DOHH2 (cell line): ENCODE data around the gene CCDC78.

Experiments used
- H3F3A ChIP-seq: fragments of 200-600 bp; sonication (generic), shearing (Covaris generic); 2 replicates; pipeline ENCODE4 v1.6.0; 2016; ENCODE audit warnings: antibody characterized with exemption, mild to moderate bottlenecking; ENCODE audit not compliant: control insufficient read depth, insufficient read depth
- H3K27ac ChIP-seq: fragments of 200-600 bp; sonication (generic); 2 replicates; pipeline ENCODE4 v1.5.1; 2014; ENCODE audit warnings: low read depth, mild to moderate bottlenecking, low read length, moderate library complexity
- H3K27me3 ChIP-seq: fragments of 200-600 bp; sonication (generic); 2 replicates; pipeline ENCODE4 v1.6.1; 2014; ENCODE audit warnings: mild to moderate bottlenecking, low read length, mixed read lengths; ENCODE audit not compliant: control insufficient read depth
- H3K36me3 ChIP-seq: fragments of 200-600 bp; sonication (generic); 2 replicates; pipeline ENCODE4 v1.6.1; 2014; ENCODE audit warnings: mild to moderate bottlenecking, low read length, moderate library complexity, mixed read lengths; ENCODE audit not compliant: control insufficient read depth
- H3K4me1 ChIP-seq: fragments of 200-600 bp; sonication (generic); 2 replicates; pipeline ENCODE4 v1.6.1; 2014; ENCODE audit warnings: mild to moderate bottlenecking, low read length, mixed read lengths; ENCODE audit not compliant: control insufficient read depth
- H3K4me2 ChIP-seq: fragments of 200-600 bp; sonication (generic); 2 replicates; pipeline ENCODE4 v1.6.0; 2014; ENCODE audit warnings: mild to moderate bottlenecking, low read length, moderate library complexity
- H3K4me3 ChIP-seq: fragments of 200-600 bp; sonication (generic); 2 replicates; pipeline ENCODE4 v1.5.1; 2014; ENCODE audit warnings: mild to moderate bottlenecking, low read length, mixed read lengths
- H3K79me2 ChIP-seq: fragments of 200-600 bp; sonication (generic); 2 replicates; pipeline ENCODE4 v1.6.1; 2014; ENCODE audit warnings: mild to moderate bottlenecking, low read length, mixed read lengths; ENCODE audit not compliant: control insufficient read depth
- H3K9me2 ChIP-seq: fragments of 200-600 bp; sonication (generic); replicated peaks from 2 replicates; pipeline ENCODE4 v1.6.1; 2014; ENCODE audit warnings: mild to moderate bottlenecking, low read length, mixed read lengths; ENCODE audit not compliant: control insufficient read depth
- H3K9me3 ChIP-seq: fragments of 200-600 bp; sonication (generic); 2 replicates; pipeline ENCODE4 v1.6.1; 2014; ENCODE audit warnings: antibody characterized with exemption, low read length, mixed read lengths; ENCODE audit not compliant: control insufficient read depth, insufficient read depth
- H4K20me1 ChIP-seq: fragments of 200-600 bp; sonication (generic); 2 replicates; pipeline ENCODE4 v1.6.0; 2014; ENCODE audit warnings: low read depth, mild to moderate bottlenecking, antibody characterized with exemption, low read length, moderate library complexity; ENCODE audit not compliant: control insufficient read depth, insufficient read depth
- CTCF ChIP-seq: fragments of 200-600 bp; sonication (generic); IDR thresholded peaks from one replicate; pipeline ENCODE4 v1.5.1; 2014; ENCODE audit warnings: antibody characterized with exemption, mild to moderate bottlenecking, low read depth, low read length; ENCODE audit not compliant: poor library complexity, severe bottlenecking
- EZH2phosphoT487 ChIP-seq: fragments of 200-600 bp; sonication (generic); IDR thresholded peaks from 2 replicates; pipeline ENCODE4 v1.6.1; 2017; ENCODE audit warnings: borderline replicate concordance, mild to moderate bottlenecking, antibody characterized with exemption, low read length, moderate library complexity, mixed read lengths

The CCDC78 gene

GRCh38 chr16:680967-681745 is 45.1 kb downstream of the CCDC78 start:
- H3K4me3 ChIP-seq: peak overlapping the region; percentile 98
- no peaks in the 10 kb centered on the region for H3K9me3 ChIP-seq
- H3K27ac ChIP-seq: peak overlapping the region; percentile 60
- peak overlapping the region; percentile 97 for H3K4me2 ChIP-seq
- H3K9me2 ChIP-seq: no peaks in the 10 kb centered on the region
- H4K20me1 ChIP-seq: peaks cover 19% of the 10 kb centered on the region
- H3F3A ChIP-seq: no peaks in the 10 kb centered on the region; the same call in 1 of the 2 replicates
- H3K36me3 ChIP-seq: peaks cover 45% of the 10 kb centered on the region
- TF ChIP-seq CTCF: peak; percentile 40
- TF ChIP-seq EZH2phosphoT487: no peak
- H3K79me2 ChIP-seq: peaks cover 36% of the 10 kb centered on the region
- peaks cover 45% of the 10 kb centered on the region for H3K4me1 ChIP-seq
- no peaks in the 10 kb centered on the region for H3K27me3 ChIP-seq

DNA sequence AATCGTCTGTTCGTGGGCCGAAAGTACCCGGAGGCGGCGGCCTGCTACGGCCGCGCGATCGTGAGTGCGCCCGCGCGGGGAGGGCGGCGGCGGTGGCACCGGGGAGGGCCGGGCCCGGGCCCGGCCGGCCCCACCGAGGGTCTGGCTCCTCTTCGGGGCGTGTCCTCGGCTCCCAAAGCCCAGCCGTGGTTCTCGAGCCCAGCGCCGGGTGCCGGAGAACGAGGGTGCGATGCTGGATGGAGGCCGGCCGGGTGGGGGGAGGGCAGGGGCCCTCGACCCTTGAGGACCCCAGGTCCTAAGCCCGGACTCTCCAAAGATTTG is 45.7 kb downstream of the CCDC78 start:
- no peaks in the 10 kb centered on the region for H3K27me3 ChIP-seq
- peaks cover 36% of the 10 kb centered on the region for H3K79me2 ChIP-seq
- H3K36me3 ChIP-seq: peaks cover 39% of the 10 kb centered on the region
- H3K9me3 ChIP-seq: no peaks in the 10 kb centered on the region
- peak overlapping the region; percentile 97 for H3K4me2 ChIP-seq
- TF ChIP-seq EZH2phosphoT487 (no peak), CTCF (no peak)
- peak overlapping the region; percentile 60 for H3K27ac ChIP-seq
- peak overlapping the region; percentile 98 for H3K4me3 ChIP-seq
- peaks cover 45% of the 10 kb centered on the region for H3K4me1 ChIP-seq
- H4K20me1 ChIP-seq: peaks cover 19% of the 10 kb centered on the region
- H3K9me2 ChIP-seq: no peaks in the 10 kb centered on the region
- H3F3A ChIP-seq: no peaks in the 10 kb centered on the region; the same call in 1 of the 2 replicates

- H4K20me1 ChIP-seq: peaks cover 19% of the 10 kb centered on the region
Measured at GRCh38 chr16:679814-680624, 46.2 kb downstream of the CCDC78 start, which contains the start of gene STUB1. STUB1 (plus strand) TSS chr16:680410; CDS start chr16:680526, 116 bp downstream.

More at GRCh38 chr16:679814-680624, 46.2 kb downstream of the CCDC78 start, which contains the start of gene STUB1:
- Histone ChIP-seq H3K9me2 (no peaks in the 10 kb centered on the region), H3K27me3 (peaks cover 3% of the 10 kb centered on the region; the same call in 1 of the 2 replicates), H3K9me3 (no peaks in the 10 kb centered on the region), H3F3A (no peaks in the 10 kb centered on the region; the same call in 1 of the 2 replicates), H3K4me3 (peak within 1 kb of the TSS; percentile 98), H3K4me2 (peak within 1 kb of the TSS; percentile 97), H3K36me3 (peaks cover 33% of the 10 kb centered on the region), H3K27ac (peak within 1 kb of the TSS; percentile 60), H3K4me1 (peaks cover 47% of the 10 kb centered on the region), H3K79me2 (peaks cover 36% of the 10 kb centered on the region)
- TF ChIP-seq CTCF (no peak), EZH2phosphoT487 (no peak)
